Left colon (tissue), 2 donors: Measurements from ENCODE around the gene TRNT1. TPM values are rescaled to one million over a fixed set of nuclear protein-coding genes. Genes with fewer than 3 reads are reported as not detected.

ENCODE experiments used
- total RNA-seq, 2 donors: library from RNA; stranded (reverse); fragmentation: NEBNext Ultra II Directional; extraction: Animal tissue kit (Norgen Biotek cat#: 25700); gene quantifications; one replicate each; pipeline ENCODE4 v1.2.1, GENCODE V29; 2021
- donor health status: DM: no; HTN: no; CAD: no.
- donor health status: DM: yes; HTN: yes; CAD: no.

The TRNT1 gene
- total RNA-seq, 2 donors from 2014 or later = 17.2 to 22.0 TPM

Other genes with a start within 250 kb of the TRNT1 start
- gene IL5RA, start 16.6 kb upstream of the TRNT1 start, total RNA-seq = 1 to 10 TPM in 1 of 2 donors, under 1 TPM in 1; 0.15 to 1.1 TPM
- 10 to 100 TPM; 36.4 to 50.7 TPM for gene CRBN, start 52.8 kb downstream of the TRNT1 start, total RNA-seq